Right atrium auricular region (tissue), 2 donors: Measurements from ENCODE around the gene CDCP2. TPM values are rescaled to one million over a fixed set of nuclear protein-coding genes. Genes with fewer than 3 reads are reported as not detected.
A peak's percentile ranks its signal among the peaks of the same experiment; 100 is the strongest.
"Not testable (repeated sequence)": the region's sequence is repeated elsewhere in the genome, so short reads cannot be mapped to it uniquely, and the experiment has no call there.

Source experiments
- DNase-seq: peaks from one replicate; pipeline ENCODE4 v3.0.0-alpha.2; 2019; ENCODE audit warnings: low spot score
- H3K27ac ChIP-seq, 2 donors: fragments of 200-600 bp; sonication (generic); 1 replicate in 1 of 2; 2 replicates in 1 of 2; pipeline ENCODE4 v1.5.1; 2016 to 2019
- H3K27me3 ChIP-seq, 2 donors: fragments of 200-600 bp; sonication (generic); one replicate each; pipeline versions ENCODE4 v1.5.1 to v1.6.0; 2017 to 2019
- H3K36me3 ChIP-seq: fragments of 200-600 bp; sonication (generic); one replicate; pipeline ENCODE4 v1.5.1; 2016
- H3K4me1 ChIP-seq, 2 donors: fragments of 200-600 bp; sonication (generic); one replicate each; pipeline versions ENCODE4 v1.5.1 to v1.6.0; 2017 to 2019
- H3K4me3 ChIP-seq, 2 donors: fragments of 200-600 bp; sonication (generic); 1 replicate in 1 of 2; 2 replicates in 1 of 2; pipeline ENCODE4 v1.5.1; 2017 to 2019; ENCODE audit warnings: mild to moderate bottlenecking in 1 of 2, moderate library complexity in 1 of 2
- H3K9me3 ChIP-seq, 2 donors: fragments of 200-600 bp; sonication (generic); one replicate each; pipeline ENCODE4 v1.5.1; 2019
- CTCF ChIP-seq, 2 donors: fragments of 200-600 bp; sonication (generic); IDR thresholded peaks; one replicate each; pipeline ENCODE4 v1.5.1; 2019; ENCODE audit warnings: antibody characterized with exemption in 2 of 2
- total RNA-seq, 2 donors: library from RNA; depleted of rRNA; stranded (reverse); fragments of >200 nt; gene quantifications; one replicate each; pipeline ENCODE4 v1.1.0, GENCODE V29; 2016

Gene CDCP2
- total RNA-seq, 2 donors from 2014 or later, result not detected

- Histone ChIP-seq H3K4me1 (no peaks in the 10 kb centered on the region), H3K9me3 (no peaks in the 10 kb centered on the region), H3K36me3 (no peaks in the 10 kb centered on the region), H3K27me3 (no peaks in the 10 kb centered on the region), H3K4me3 (no peak overlapping the region), H3K27ac (no peak overlapping the region)
- no peak for TF ChIP-seq CTCF (IDR thresholded peaks at IDR 0.05)
- DNase-seq, result no peak
Measured at GRCh38 chr1:54108156-54108555, 44.6 kb downstream of the CDCP2 start.

GRCh38 chr1:54107131-54107530 is 45.7 kb downstream of the CDCP2 start:
- H3K4me1 ChIP-seq, result no peaks in the 10 kb centered on the region
- H3K36me3 ChIP-seq, result no peaks in the 10 kb centered on the region
- DNase-seq, result peak; percentile 56
- H3K27me3 ChIP-seq, result no peaks in the 10 kb centered on the region
- no peak overlapping the region for H3K4me3 ChIP-seq
- TF ChIP-seq CTCF (IDR thresholded peaks at IDR 0.05), result peak in 1 of 2 donors; percentile 25
- no peaks in the 10 kb centered on the region for H3K9me3 ChIP-seq
- no peak overlapping the region for H3K27ac ChIP-seq

GRCh38 chr1:54105736-54106269 is 47.0 kb downstream of the CDCP2 start:
- Histone ChIP-seq H3K9me3 (no peaks in the 10 kb centered on the region), H3K4me1 (no peaks in the 10 kb centered on the region), H3K36me3 (no peaks in the 10 kb centered on the region), H3K27ac (no peak overlapping the region), H3K4me3 (no peak overlapping the region), H3K27me3 (no peaks in the 10 kb centered on the region)
- TF ChIP-seq CTCF (IDR thresholded peaks at IDR 0.05), result no peak
- DNase-seq, result no peak

- no peaks in the 10 kb centered on the region for H3K9me3 ChIP-seq
- H3K4me3 ChIP-seq, result no peak overlapping the region
- no peak overlapping the region for H3K27ac ChIP-seq
- no peak for TF ChIP-seq CTCF (IDR thresholded peaks at IDR 0.05)
- no peaks in the 10 kb centered on the region for H3K4me1 ChIP-seq
- peak; percentile 9 for DNase-seq
- no peaks in the 10 kb centered on the region for H3K27me3 ChIP-seq
- H3K36me3 ChIP-seq, result no peaks in the 10 kb centered on the region
Measured at GRCh38 chr1:54105080-54105479, 47.7 kb downstream of the CDCP2 start.

- H3K27me3 ChIP-seq, H3K36me3 ChIP-seq, H3K4me3 ChIP-seq, H3K27ac ChIP-seq, H3K9me3 ChIP-seq, H3K4me1 ChIP-seq: not testable (repeated sequence)
- DNase-seq, result peak; percentile 53
Measured at GRCh38 chr1:54104613-54105012, 48.2 kb downstream of the CDCP2 start.

GRCh38 chr1:54103414-54103813 is 49.4 kb downstream of the CDCP2 start:
- TF ChIP-seq CTCF (IDR thresholded peaks at IDR 0.05), result no peak
- Histone ChIP-seq H3K36me3 (no peaks in the 10 kb centered on the region), H3K9me3 (no peaks in the 10 kb centered on the region), H3K27ac (no peak overlapping the region), H3K27me3 (no peaks in the 10 kb centered on the region), H3K4me3 (no peak overlapping the region), H3K4me1 (no peaks in the 10 kb centered on the region)
- peak; percentile 23 for DNase-seq
